GM19395 (cell line): ENCODE results near the gene TMEM170B.

Experiments
- ATAC-seq: cut with Tn5 transposase; IDR thresholded peaks from one replicate; pipeline ENCODE4 v1.9.1; 2021; ENCODE audit warnings: mild to moderate bottlenecking, moderate library complexity; ENCODE audit not compliant: unreplicated experiment

TMEM170B gene

GRCh38 chr6:11609324-11610071 is 71.9 kb downstream of the TMEM170B start:
- ATAC-seq = no peak

GRCh38 chr6:11613336-11613735 is 75.8 kb downstream of the TMEM170B start:
- no peak for ATAC-seq

- ATAC-seq = no peak
Observed at GRCh38 chr6:11613858-11614257, 76.3 kb downstream of the TMEM170B start.

GRCh38 chr6:11614534-11615213 is 77.1 kb downstream of the TMEM170B start:
- no peak for ATAC-seq

GRCh38 chr6:11615214-11615602 is 77.7 kb downstream of the TMEM170B start:
- no peak for ATAC-seq

GRCh38 chr6:11616200-11616611 is 78.7 kb downstream of the TMEM170B start:
- ATAC-seq = no peak

GRCh38 chr6:11618533-11618932 is 81.0 kb downstream of the TMEM170B start:
- ATAC-seq = no peak

- ATAC-seq = no peak
Observed at GRCh38 chr6:11621119-11621518, 83.6 kb downstream of the TMEM170B start.

GRCh38 chr6:11622156-11622555 is 84.6 kb downstream of the TMEM170B start:
- no peak for ATAC-seq

GRCh38 chr6:11623272-11623671 is 85.7 kb downstream of the TMEM170B start:
- no peak for ATAC-seq

GRCh38 chr6:11625302-11625701 is 87.8 kb downstream of the TMEM170B start:
- ATAC-seq = no peak

- ATAC-seq = no peak
Observed at GRCh38 chr6:11626356-11626755, 88.8 kb downstream of the TMEM170B start.

GRCh38 chr6:11628562-11628961 is 91.0 kb downstream of the TMEM170B start:
- ATAC-seq = no peak

GRCh38 chr6:11631008-11631407 is 93.5 kb downstream of the TMEM170B start:
- ATAC-seq = no peak

- ATAC-seq = no peak
Observed at GRCh38 chr6:11631539-11631938, 94.0 kb downstream of the TMEM170B start.

GRCh38 chr6:11632231-11632630 is 94.7 kb downstream of the TMEM170B start:
- ATAC-seq = no peak

- ATAC-seq = no peak
Observed at GRCh38 chr6:11632795-11633511, 95.4 kb downstream of the TMEM170B start.
